RPMI7951 (cell line): Measurements from ENCODE around the gene SIRPA. TPM values are rescaled to one million over a fixed set of nuclear protein-coding genes. Genes with fewer than 3 reads are reported as not detected.
A peak's percentile ranks its signal among the peaks of the same experiment; 100 is the strongest.

ENCODE experiments used
- DNase-seq: peaks from one replicate; pipeline ENCODE4 v3.0.0-alpha.2; 2012; ENCODE audit warnings: low read depth
- total RNA-seq: library from RNA; depleted of rRNA; stranded (reverse); fragments of >200 nt; shearing (Covaris generic); gene quantifications from 2 replicates; pipeline ENCODE4 v1.2.3, GENCODE V29; 2014

Gene SIRPA
- total RNA-seq, 1 experiment from 2014 or later, result 8.5 TPM

DNA sequence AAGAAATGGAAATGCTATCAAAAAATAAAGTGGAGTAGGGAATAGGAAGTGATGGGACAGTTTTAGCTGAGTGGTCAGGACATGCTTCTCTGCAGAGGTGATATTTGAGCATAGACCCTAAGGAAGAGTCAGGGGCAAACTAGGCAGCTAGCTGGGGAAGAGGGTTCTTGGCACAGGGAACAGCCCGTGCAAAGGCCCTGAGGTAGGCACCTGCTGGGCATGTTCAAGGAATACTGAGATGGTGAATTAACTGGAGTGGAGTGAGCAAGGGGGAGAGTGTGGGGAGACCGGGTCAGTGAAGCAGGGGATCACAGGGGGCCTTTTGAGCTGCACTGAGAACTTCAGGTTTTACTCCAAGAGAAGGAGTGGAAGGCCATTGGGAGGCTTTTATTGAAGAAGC, 7.5 kb upstream of the SIRPA start:
- no peak for DNase-seq

DNA sequence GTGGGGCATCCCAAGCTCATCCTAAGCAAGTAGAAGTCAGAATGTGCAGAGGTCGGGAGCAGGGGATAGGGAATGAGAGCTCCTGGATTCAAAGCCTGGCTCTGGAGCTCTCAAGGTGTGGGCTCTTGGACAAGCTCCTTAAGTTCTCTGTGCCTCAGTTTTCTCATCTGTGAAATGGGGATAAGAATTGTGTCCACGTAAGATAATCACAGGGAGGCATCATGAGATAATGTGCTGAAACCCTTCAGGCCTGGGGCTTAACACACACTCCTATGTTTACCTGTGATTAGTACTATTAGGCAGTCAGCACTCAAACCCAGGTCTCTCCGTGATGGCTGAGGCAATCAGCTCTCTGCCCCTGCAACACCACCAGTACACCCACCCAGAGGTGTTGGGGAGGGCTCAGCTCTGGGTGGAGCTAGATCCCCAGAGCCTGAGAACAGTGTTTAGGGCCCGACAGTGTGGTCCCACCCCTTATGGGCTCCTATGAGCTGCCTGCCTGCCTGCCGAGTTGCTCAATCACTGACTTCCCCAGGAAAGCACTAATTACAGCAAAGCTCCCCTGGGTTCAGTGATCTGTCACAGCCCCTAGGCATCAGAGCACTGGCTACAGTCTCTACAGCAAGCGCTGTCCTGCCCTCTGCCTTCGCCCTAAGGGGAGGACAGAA, 6.3 kb upstream of the SIRPA start:
- peak; percentile 62 for DNase-seq

DNA sequence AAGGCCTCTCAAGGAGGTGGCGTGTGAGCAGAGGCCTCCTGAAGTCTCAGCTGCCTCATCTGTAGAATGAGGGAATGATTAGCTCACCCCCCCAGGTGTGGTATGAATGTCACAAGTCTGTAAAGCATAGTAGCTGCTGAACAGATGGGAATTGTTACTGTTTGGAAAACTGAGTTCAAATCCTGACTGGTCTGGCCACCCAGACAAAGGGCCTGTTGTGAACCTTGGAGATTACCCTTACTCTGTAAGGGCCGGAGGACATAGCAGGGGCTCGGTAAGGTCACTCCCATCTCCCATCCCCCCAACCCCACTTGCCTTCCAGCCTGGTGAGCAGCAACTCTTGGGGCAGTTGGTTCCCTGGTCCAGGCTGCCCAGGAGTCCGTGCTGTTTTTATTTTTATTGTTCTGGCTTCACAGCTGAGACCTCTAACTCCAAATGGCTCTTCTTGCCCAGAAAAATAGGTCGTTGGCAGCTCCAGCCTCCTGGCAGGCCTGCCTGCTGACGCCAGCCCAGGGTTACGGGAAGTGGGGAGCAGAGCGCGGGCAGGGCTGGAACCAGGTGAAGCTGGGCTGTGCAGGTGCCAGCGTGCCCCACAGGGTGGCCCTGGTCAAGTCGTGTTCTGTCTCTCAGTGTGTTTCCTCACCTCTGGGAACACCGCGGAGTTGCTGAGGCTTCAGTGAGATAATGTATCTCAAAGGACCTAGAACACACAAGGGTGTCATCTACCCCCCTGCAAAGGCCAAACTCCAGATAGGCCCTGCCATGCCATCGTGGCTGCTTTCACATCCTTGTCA, 4.5 kb upstream of the SIRPA start:
- no peak for DNase-seq

DNA sequence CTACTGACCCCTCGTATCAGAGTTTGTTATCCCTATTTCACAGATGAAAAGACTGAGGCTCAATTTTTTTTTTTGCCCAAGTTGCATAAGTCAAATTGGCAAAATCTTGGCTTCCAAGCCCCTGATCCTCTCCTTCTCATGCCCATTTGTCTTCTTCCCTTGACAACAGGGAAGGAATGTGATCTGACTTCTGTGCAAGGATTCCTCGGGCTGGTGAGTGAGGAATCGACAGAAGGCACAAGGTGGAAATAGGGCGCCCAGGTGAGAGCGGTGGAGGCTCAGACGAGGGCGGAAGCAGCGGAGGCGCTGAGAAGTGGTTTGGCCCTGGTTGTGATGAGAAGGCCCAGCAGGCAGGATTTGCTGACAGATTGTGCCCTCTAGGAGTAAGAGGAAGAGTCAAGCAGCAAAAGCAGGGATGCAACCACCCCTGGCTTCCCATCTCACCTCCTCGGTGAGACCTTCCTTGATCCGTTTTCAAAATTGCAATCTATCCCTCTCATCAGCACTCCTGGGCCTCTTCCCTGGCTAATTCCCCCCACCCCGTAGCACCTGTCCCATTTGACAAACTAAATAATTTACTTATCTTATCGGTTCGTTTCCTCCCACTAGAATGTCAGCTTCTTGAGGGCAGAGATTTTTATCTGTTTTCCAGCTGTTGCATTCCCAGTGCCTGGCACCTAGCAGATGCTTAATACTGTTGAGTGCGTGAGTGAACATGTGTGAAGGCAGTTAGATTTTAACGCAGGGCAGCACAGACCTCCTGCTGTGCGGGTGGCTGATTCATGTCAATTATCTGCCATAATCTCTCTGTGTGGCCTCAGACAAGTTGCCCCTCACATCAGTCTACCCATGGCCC, 3.7 kb upstream of the SIRPA start:
- no peak for DNase-seq

DNA sequence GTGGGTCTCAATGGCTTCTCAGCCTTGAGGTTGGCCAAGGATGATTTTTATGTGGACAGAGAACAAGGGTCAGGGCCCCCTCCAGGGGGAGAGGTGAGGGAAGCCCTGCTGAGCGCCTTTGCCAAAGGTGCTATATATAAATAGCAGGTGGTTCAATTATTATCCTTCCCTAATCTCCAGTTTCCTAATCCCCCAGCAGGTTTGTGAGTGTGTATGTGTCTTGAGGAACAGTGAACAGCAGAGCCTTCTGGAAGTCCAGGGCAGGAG, 3.2 kb upstream of the SIRPA start:
- no peak for DNase-seq

DNA sequence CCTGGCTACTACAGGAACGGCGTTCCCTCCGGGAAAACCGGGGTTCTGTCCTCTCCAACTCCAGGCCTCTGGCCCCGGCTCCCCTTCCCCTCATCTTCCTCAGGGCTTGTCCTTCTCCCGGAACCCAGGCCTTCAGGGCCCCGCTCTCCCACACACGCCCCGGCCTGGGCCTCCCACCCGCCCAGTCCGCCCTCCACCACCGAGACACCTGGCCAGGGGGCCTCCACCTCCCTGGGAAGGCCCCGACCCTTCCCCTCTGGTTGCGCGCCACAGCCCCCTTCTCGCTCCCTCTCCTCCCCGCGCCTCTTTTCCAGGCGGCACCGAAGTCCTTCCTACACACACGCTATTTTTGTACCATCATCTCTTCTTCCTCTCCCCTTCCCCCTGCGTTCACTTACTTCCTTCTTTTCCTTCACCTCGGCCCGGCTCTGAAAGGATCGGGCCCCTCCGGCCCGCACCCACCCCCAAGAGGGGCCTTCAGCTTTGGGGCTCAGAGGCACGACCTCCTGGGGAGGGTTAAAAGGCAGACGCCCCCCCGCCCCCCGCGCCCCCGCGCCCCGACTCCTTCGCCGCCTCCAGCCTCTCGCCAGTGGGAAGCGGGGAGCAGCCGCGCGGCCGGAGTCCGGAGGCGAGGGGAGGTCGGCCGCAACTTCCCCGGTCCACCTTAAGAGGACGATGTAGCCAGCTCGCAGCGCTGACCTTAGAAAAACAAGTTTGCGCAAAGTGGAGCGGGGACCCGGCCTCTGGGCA, 1.3 kb upstream of the SIRPA start:
- no peak for DNase-seq

DNA sequence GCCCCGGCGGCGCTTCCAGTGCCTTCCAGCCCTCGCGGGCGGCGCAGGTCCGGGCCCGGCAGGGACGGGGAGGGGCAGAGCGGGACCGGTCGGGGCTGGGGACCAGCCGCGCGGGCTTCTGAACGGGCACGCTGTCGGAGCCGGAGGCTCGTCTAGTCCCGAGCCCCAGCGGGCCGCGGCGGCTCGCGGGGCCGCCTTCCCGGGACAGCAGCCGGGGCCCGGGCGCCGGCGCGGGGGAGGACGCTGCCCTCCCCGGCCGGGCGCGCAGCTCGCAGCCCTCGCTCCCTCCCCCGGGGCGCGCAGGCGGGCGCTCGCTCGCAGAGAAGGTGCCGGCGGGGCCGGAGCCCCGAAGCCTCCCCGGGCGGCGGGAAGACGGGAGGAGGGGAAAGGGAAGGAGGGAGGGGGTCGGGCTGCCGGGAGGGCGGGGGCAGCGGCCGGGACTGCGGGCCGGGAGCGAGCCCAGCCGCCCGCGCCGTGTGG, 696 bp upstream of the SIRPA start:
- peak; percentile 67 for DNase-seq

DNA sequence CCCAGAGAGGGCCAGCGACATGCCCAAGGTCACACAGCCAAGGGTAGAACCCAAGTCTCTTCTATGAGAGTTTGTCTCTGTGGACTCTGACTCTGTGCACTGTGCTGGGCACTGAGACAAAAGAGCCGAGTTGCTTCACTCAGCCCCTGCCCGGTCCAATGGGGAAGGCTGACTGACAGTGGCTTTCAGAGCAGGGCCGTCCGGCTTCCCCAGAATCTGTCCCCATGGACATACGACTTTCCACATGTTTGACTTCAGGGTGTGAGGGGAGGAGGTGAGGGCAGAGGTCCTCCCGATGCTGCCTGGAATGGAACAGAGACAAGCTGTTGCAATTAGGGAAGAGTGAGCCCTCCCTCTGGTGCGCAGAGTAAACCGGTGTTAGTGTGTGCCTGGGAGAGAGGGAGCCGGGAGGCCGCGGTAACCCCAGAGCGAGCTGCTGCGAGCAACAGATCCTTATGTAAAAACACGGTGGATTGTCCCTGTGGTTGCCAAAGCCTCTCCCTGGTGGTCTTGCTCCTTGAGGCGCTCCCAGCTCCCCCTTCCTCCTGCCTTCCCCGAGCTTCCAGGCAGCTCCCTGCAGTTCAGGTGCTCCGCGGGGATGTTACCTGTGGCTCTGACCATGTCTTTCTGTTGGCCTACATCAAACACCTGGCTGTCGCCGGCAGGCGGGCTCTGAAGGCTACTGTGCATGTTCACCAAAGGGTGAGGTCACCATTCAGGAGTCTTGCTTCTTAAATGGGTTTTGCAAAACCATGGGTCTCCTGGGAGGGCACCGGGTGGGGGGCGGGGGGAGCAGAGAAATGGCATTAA, 672 bp downstream of the SIRPA start:
- no peak for DNase-seq

DNA sequence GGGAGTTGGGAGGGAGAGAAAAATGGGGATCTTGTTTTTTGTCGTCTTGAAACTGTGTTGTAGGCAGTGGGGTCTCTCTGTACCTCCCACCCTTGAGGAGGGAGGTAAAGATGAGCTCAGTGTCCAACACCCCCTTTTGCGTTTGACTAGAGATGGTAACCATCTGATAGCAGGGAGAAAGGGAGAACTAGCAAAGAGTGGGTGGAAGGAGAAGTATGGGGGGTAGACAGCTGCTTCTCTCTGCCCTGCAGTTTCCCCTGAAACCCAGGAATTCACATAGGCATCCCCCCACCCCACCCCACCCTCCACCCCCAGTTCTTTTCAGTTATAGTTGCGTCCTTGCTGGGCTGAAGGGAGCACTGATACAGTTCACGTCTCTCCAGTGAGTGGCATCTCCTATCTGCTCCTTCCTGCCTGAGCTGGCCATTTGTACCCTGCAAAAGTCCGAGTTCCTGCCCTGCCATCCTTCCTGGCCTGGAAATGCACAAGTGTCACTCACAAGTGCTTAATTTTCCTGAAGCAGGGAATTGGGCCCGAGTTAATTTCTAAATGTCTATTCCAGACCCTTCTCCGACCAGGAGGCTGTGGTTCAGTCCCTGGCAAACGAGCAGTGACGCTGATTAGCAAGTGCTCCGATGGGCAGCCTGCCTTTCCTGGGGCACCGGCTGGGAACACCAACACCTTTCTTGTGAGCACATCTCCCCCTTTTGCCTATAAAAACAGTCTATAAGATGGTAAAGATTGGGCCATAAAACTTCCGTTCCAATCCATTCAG, 1.5 kb downstream of the SIRPA start:
- no peak for DNase-seq

DNA sequence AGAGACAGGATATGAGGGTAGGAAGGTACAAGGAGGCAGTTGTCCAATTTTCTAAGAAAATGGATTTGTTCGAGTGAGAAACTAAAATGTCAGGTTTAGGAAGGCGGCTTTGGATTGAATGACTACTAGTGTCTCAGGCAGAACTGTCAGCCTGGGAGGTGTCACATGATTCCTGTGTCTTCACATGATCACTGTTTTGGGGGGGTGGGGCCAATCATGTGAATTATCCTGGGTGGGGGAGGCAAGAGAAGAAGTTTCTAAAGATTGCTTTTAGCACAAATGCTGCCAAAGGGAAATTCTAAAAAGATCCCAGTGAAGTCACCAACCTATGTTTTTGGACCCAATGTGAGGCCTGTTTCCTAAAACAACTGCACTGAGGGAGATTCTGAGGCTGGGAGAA, 2.3 kb downstream of the SIRPA start:
- no peak for DNase-seq

DNA sequence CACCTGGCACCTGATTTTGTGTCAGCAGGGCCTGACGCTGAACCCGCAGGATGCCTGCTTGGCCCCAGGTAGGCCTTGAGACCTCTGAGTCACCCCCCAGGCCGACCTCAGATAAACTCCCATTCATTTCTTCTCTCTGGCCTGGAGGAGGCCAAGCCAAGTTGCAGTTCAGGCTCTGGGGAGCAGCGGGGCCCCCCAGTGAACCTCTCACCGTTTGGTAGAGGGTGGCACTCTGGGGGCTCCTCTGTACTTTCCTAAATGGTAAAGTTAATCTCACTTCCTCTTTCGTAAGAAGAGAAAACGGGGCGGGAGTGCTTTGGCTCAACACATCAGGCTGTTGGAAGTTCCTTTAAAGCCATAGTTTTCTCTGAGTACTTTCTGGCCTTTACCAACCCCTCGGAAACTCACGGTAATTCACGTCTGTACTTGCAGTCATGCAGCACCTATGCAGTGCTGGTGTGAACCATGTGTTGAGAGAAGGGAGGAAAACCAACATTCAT, 2.8 kb downstream of the SIRPA start:
- no peak for DNase-seq

DNA sequence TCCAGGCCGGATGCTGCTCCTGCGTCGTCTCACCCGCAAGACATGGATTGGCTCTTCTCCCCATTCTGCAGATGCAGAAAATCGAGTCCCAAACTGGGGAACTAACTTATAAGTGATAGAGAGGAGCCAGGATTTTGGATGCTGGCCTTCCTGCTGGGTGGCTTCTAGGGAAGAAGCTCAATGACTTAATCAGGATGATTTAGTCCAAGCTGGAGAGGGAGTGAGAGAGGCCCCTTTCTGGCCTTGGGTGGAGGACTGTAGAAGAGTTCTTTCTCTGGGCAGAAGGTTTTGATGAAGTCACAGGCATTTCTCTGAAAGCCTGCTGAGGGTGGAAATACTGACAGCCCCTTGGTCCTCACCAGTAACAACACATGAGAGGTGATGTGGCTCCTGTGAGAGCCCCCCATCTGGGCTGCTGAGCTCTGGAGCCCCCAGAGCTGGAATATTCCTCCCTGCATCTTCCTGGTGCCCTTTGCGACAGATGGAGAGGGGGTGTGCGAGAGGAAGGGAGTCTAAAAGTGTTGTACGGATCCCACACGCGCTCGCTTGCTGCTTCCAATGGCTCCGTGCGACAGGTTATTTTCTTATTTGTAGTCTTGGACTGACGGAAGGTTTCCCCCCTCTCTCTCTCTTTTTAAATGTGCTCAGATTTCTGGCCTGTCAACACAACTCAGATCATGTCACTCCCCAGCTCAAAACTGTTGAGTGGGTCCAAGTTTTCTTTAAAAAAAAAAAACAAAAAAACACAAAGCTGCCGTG, 3.5 kb downstream of the SIRPA start:
- no peak for DNase-seq

DNA sequence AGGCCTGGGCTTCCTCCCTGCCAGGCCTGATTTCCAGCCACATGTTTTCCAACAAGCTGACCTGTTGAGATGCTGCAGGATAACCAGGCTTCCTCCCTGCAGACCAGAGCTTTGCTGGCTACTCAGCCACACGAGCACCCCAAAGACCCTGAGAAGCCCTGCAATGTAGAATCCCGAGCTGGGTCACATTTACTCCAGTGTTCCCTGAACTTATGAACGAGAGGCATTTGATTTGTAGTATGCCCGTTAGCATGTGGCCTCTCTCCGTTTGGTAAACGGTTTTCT, 4.0 kb downstream of the SIRPA start:
- DNase-seq, result no peak

DNA sequence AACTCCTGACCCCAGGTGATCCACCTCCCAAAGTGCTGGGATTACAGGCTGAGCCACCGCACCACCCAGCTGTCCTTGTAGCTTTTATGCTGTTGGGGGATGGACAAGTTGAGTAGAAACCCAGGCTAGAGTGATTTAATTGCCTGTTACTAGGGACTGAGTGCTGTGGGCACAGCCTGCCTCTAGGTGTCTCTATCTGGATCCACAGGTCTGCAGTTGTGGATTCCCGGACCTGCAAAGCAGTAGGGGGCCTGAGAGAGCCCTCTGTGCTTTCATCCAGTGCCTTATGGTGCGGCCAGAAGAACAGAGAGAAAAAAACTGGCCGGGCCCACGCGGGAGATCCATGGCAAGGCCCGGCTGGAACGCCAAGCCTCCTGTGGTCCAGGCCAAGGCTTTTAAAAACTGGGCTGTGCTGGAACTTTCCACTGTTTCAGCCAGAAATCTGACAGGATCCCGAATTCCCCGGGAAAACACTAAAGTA, 5.2 kb downstream of the SIRPA start:
- peak; percentile 67 for DNase-seq

DNA sequence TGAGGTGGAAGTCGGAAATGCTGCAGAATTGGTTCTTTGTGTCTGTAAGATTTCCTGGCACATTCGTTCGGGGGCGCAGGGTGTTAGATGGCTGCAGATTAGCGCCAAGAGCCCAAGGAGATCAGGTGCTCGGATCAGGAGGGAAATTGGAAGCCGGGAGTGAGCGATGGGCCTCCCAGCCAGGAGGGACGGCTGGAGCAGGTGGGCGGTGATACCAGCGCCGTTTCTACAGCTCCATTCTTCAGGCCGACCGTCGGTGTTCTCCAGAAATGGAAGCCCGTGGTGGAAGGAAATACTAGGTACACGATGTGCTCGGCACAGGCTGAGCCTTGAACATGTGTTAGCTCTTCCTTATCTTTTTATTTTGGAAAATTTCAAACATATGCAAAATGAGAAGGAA, 6.5 kb downstream of the SIRPA start:
- DNase-seq, result no peak

DNA sequence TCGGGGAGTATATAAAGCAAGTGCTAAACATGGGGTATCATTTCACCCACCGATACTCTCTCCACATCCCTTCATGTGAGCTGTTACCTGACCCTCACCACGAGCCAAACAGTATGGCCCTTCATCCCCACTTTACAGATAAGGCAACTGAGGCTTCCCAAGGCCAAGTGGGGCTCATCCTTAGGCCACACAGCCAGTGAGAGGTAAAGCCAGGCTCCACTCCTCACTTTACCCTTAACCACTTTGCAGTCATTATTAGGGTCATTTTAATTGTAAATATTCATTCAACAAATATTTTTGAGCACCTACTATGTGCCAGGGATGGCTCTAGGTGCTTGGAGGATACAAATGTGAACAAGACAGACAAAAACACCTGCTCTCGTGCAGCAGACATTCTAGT, 7.0 kb downstream of the SIRPA start:
- no peak for DNase-seq

DNA sequence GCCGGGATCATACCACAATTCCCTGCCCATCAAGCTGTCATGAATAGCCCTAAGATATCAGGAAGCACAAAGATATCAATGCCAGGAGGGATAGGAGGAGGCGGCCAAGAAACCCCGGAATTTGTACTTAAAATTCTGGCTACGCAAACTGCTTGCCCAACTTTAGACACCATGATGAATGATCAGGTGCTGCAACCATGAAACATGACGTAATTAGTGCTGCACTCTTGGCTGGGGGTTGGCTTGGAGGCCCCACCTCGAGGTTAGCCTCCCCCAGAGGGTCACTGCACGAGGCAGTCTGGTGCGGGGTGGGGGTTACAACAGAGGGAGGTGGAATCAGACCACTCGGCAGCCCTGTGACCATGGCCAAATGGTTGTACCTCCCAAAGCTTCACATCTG, 8.9 kb downstream of the SIRPA start:
- no peak for DNase-seq

DNA sequence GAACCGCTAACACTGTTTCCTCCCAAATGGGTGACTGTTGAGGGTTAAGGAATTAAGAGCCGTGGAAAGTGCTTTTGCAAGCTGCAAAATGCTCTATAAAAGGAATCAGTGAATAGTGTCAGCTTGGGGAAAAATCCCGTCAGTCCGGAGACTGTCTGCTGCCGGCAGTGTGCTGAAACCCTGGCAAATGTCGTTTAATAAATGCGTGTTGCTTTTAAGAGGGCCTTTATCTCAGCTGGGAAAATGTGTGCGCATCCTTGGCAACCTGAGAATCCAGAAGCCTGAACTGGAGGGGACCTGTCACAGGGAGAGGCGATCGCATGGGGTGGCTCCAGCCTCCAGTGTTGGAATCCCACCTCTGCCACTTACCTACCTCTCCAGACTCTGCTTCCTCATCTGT, 9.8 kb downstream of the SIRPA start:
- no peak for DNase-seq

DNA sequence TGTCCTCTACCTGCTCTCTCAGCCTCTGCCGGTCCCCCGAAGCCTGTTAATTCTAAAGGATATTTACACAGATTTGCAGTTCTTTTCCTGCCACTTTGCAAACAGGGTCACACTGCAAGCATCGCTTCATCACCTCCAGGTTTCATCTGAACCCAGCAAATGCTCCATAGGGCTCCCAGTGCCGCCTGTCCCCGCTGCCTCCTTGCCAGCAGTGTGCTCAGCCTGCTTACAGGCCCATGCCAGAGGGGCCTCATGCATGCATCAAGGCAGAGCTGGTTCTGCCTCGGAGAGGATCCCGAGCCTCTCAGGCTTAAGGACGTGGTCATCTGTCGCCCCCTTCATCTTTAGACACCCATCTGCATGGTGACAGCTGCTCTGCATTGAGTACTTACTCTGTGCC, 10.5 kb downstream of the SIRPA start:
- no peak for DNase-seq
